Fibroblast of villous mesenchyme (primary cell): Measurements from ENCODE around the gene LIPA. TPM values are rescaled to one million over a fixed set of nuclear protein-coding genes. Genes with fewer than 3 reads are reported as not detected.

Experiments used
- DNase-seq: peaks from one replicate; pipeline ENCODE4 v3.0.0-alpha.2; 2010; ENCODE audit warnings: low read depth
- H3K4me3 ChIP-seq: 2 replicates; pipeline ENCODE4 v1.5.1; 2011; ENCODE audit warnings: low read depth, mild to moderate bottlenecking, low read length
- CTCF ChIP-seq: IDR thresholded peaks from 2 replicates; pipeline ENCODE4 v1.5.1; 2012; ENCODE audit warnings: low read depth, mild to moderate bottlenecking, low read length; ENCODE audit not compliant: insufficient read depth
- total RNA-seq: library from RNA; depleted of rRNA; stranded (reverse); fragments of >200 nt; gene quantifications from 2 replicates; pipeline ENCODE4 v1.2.3, GENCODE V29; 2012

Gene LIPA
- total RNA-seq, 1 donor: 232 TPM

- no peak for TF ChIP-seq CTCF
- no peak for DNase-seq
- no peak overlapping the region for H3K4me3 ChIP-seq
Measured at GRCh38 chr10:89233033-89233432, 18.5 kb downstream of the LIPA start.

GRCh38 chr10:89228962-89229361, 22.6 kb downstream of the LIPA start:
- no peak for TF ChIP-seq CTCF
- DNase-seq: no peak
- no peak overlapping the region for H3K4me3 ChIP-seq

- DNase-seq: no peak
- no peak for TF ChIP-seq CTCF
- no peak overlapping the region for H3K4me3 ChIP-seq
Measured at GRCh38 chr10:89228146-89228545, 23.4 kb downstream of the LIPA start.

- H3K4me3 ChIP-seq: no peak overlapping the region
- TF ChIP-seq CTCF: no peak
- no peak for DNase-seq
Measured at GRCh38 chr10:89226891-89227290, 24.7 kb downstream of the LIPA start.

- no peak overlapping the region for H3K4me3 ChIP-seq
- peak; percentile 23 for DNase-seq
- TF ChIP-seq CTCF: peak; percentile 44
Measured at GRCh38 chr10:89224739-89225443, 26.7 kb downstream of the LIPA start.

GRCh38 chr10:89221919-89222318, 29.7 kb downstream of the LIPA start:
- no peak for TF ChIP-seq CTCF
- H3K4me3 ChIP-seq: no peak overlapping the region
- DNase-seq: no peak

GRCh38 chr10:89219513-89220218, 31.9 kb downstream of the LIPA start:
- no peak for TF ChIP-seq CTCF
- no peak for DNase-seq
- no peak overlapping the region for H3K4me3 ChIP-seq
